Transverse colon (tissue), 4 donors: ENCODE measurements around the gene SMARCA2.

Experiments
- CTCF ChIP-seq, 5 experiments: fragments of 200-600 bp in 3 of 5; fragments of 450-650 bp in 2 of 5; sonication (generic) in 3 of 5; IDR thresholded peaks; 1 replicate in 2 of 5; 2 replicates in 3 of 5; pipeline ENCODE4 v1.5.1; 2016 to 2017; ENCODE audit warnings: antibody characterized with exemption in 5 of 5, inconsistent platforms in 3 of 5, mild to moderate bottlenecking in 2 of 5, moderate library complexity in 1 of 5
- EP300 ChIP-seq: sonication (generic); formaldehyde crosslinking; IDR thresholded peaks from one replicate; pipeline ENCODE4 v1.6.1; 2017; ENCODE audit warnings: antibody characterized with exemption, low read depth
- POLR2A ChIP-seq: fragments of 450-650 bp; IDR thresholded peaks from one replicate; pipeline ENCODE4 v1.6.1; 2016; ENCODE audit warnings: antibody characterized with exemption, mild to moderate bottlenecking, moderate library complexity
- POLR2AphosphoS5 ChIP-seq, 3 donors: sonication (generic); formaldehyde crosslinking; IDR thresholded peaks; one replicate each; pipeline ENCODE4 v1.6.1; 2016; ENCODE audit warnings: antibody characterized with exemption in 3 of 3

DNA sequence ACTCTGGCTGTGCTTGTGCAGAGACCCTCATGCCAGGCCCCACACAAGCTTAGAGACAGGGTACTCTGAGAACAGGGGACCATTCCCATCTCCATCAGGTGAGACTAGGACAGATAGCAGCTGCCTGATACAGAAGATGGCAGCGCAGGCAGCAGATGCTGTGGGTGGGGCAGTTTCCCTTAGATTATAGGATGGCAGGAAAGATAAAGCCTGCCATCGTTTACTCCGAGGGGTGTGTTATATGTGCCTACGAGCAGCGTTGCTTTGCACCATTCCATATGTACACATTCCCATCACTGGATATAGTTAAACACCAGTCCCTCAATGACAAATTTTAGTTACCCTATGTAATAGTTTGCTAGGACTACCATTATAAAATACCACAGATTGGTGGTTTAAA is 135.2 kb downstream of the SMARCA2 start:
- no peak for TF ChIP-seq CTCF (IDR thresholded peaks at IDR 0.05)
- no peak for TF ChIP-seq POLR2A
- TF ChIP-seq POLR2AphosphoS5 (IDR thresholded peaks at IDR 0.05), result no peak
- TF ChIP-seq EP300, result no peak
